ENCODE data around the gene ARHGAP33. TPM values are rescaled to one million over a fixed set of nuclear protein-coding genes. Genes with fewer than 3 reads are reported as not detected.

The ARHGAP33 gene
- total and polyA plus RNA-seq, 5 donors from 2014 or later, result 0.40 to 46.7 TPM; not detected in 3

DNA sequence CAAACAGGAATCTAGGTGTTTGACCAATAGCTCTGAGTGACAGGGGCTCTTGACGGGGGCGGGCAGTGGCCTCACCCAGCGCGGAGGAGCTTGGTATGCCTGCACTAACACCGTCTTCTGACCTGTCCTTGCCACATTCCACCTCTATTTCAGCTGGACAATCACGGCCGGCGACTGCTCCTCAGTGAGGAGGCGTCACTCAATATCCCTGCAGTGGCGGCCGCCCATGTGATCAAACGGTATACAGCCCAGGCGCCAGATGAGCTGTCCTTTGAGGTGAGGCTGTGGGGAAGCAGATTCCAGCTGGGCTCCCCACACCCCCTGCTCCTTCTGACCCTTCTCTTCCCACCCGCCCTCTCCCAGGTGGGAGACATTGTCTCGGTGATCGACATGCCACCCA, 4.7 kb downstream of the ARHGAP33 start:
- Histone ChIP-seq H3K27me3 (ENCODE audit: control insufficient read depth, insufficient read depth, low read length) (no peaks in the 10 kb centered on the region), H3K4me1 (ENCODE audit: control insufficient read depth, insufficient read depth, low read length, poor library complexity, severe bottlenecking) (peaks cover 9% of the 10 kb centered on the region), H3K9me3 (ENCODE audit: control insufficient read depth in 2 of 2, low read length in 2 of 2) (no peaks in the 10 kb centered on the region), H3K4me3 (ENCODE audit: low read depth, low read length) (no peak overlapping the region), H3K27ac (ENCODE audit: insufficient read depth, low read length, poor library complexity, severe bottlenecking) (no peak overlapping the region), H3K36me3 (ENCODE audit: control insufficient read depth, insufficient read depth, low read length) (peaks cover 3% of the 10 kb centered on the region)
- ATAC-seq (ENCODE audit: low read depth in 2 of 2), result no peak
- peaks cover 19% of the 10 kb centered on the region for H3K36me3 Mint-ChIP-seq
- no peaks in the 10 kb centered on the region for H3K27me3 Mint-ChIP-seq
- DNase-seq, result no peak
- no peaks in the 10 kb centered on the region for H3K9me3 Mint-ChIP-seq
- H3K4me1 Mint-ChIP-seq, result peaks cover 0 to 21% (median 7%) of the 10 kb centered on the region in 4 donors
- H3K27ac Mint-ChIP-seq, result no peak overlapping the region
- H3K4me3 Mint-ChIP-seq, result no peak overlapping the region

DNA sequence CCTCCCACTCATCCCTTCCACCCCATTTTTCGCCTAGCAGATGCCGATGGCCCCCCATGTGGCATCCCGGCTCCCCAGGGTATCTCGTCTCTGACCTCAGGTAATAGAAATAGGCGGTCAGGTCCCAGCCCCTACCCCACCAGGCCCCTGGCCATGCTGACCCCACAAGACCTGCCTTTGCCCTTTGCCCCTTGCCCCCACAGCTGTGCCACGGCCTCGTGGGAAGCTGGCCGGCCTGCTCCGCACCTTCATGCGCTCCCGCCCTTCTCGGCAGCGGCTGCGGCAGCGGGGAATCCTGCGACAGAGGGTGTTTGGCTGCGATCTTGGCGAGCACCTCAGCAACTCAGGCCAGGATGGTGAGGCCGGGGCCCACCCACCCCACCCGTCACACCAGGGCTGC, 5.4 kb downstream of the ARHGAP33 start:
- H3K27ac ChIP-seq (ENCODE audit: insufficient read depth, low read length, poor library complexity, severe bottlenecking), result no peak overlapping the region
- peaks cover 8% of the 10 kb centered on the region for H3K4me1 ChIP-seq (ENCODE audit: control insufficient read depth, insufficient read depth, low read length, poor library complexity, severe bottlenecking)
- Mint-ChIP-seq H3K27me3 (no peaks in the 10 kb centered on the region), H3K4me1 (peaks cover 0 to 20% (median 7%) of the 10 kb centered on the region in 4 donors), H3K4me3 (no peak overlapping the region), H3K9me3 (no peaks in the 10 kb centered on the region), H3K36me3 (peaks cover 19% of the 10 kb centered on the region), H3K27ac (no peak overlapping the region)
- no peak overlapping the region for H3K4me3 ChIP-seq (ENCODE audit: low read depth, low read length)
- ATAC-seq (ENCODE audit: low read depth in 2 of 2) (no peak), DNase-seq (no peak)
- H3K9me3 ChIP-seq (ENCODE audit: control insufficient read depth in 2 of 2, low read length in 2 of 2), result no peaks in the 10 kb centered on the region
- H3K27me3 ChIP-seq (ENCODE audit: control insufficient read depth, insufficient read depth, low read length), result no peaks in the 10 kb centered on the region
- peaks cover 3% of the 10 kb centered on the region for H3K36me3 ChIP-seq (ENCODE audit: control insufficient read depth, insufficient read depth, low read length)

DNA sequence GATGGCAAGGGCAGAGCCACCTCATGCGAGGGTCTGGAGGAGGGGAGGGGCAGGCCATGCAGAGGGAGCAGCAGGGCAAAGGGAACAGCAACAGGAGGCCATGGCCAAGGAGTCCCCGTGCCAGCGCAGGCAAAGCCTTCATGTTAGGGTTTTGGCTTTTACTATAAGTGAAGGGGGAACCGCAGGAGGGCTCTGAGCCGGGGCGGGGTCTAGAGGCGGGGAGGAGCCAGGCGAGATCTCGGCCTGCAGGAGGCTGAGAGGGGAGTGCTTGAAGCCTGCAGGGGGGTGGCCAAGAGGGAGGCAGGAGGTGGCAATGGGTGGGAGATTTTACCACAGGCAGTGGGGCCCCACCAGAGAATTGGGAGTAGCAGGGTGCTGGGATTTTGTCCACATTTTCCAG, 6.3 kb downstream of the ARHGAP33 start:
- no peak overlapping the region for H3K4me3 Mint-ChIP-seq
- H3K27ac ChIP-seq (ENCODE audit: insufficient read depth, low read length, poor library complexity, severe bottlenecking), result no peak overlapping the region
- H3K4me1 Mint-ChIP-seq, result peaks cover 0 to 12% (median 4%) of the 10 kb centered on the region in 4 donors
- no peak overlapping the region for H3K27ac Mint-ChIP-seq
- no peak overlapping the region for H3K4me3 ChIP-seq (ENCODE audit: low read depth, low read length)
- H3K27me3 ChIP-seq (ENCODE audit: control insufficient read depth, insufficient read depth, low read length), result no peaks in the 10 kb centered on the region
- no peaks in the 10 kb centered on the region for H3K9me3 ChIP-seq (ENCODE audit: control insufficient read depth in 2 of 2, low read length in 2 of 2)
- ATAC-seq (ENCODE audit: low read depth in 2 of 2) (no peak), DNase-seq (no peak)
- H3K9me3 Mint-ChIP-seq, result no peaks in the 10 kb centered on the region
- peaks cover 19% of the 10 kb centered on the region for H3K36me3 Mint-ChIP-seq
- peaks cover 3% of the 10 kb centered on the region for H3K36me3 ChIP-seq (ENCODE audit: control insufficient read depth, insufficient read depth, low read length)
- no peaks in the 10 kb centered on the region for H3K4me1 ChIP-seq (ENCODE audit: control insufficient read depth, insufficient read depth, low read length, poor library complexity, severe bottlenecking)
- H3K27me3 Mint-ChIP-seq, result no peaks in the 10 kb centered on the region

DNA sequence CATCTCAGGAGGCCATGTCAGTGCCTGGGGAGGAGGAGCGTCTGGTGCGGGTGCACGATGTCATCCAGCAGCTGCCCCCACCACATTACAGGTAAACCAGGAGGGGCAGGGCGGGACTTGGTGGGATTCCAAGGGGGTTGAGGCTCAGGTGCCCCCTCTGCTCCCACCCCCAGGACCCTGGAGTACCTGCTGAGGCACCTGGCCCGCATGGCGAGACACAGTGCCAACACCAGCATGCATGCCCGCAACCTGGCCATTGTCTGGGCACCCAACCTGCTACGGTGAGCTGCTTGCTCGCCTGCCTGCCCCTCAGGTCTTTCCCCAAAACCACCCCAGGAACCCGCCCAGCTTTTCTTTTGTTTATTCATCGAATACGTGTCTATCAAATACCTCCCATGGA, 7.2 kb downstream of the ARHGAP33 start:
- no peaks in the 10 kb centered on the region for H3K27me3 ChIP-seq (ENCODE audit: control insufficient read depth, insufficient read depth, low read length)
- no peaks in the 10 kb centered on the region for H3K9me3 ChIP-seq (ENCODE audit: control insufficient read depth in 2 of 2, low read length in 2 of 2)
- no peaks in the 10 kb centered on the region for H3K27me3 Mint-ChIP-seq
- no peak overlapping the region for H3K4me3 ChIP-seq (ENCODE audit: low read depth, low read length)
- H3K4me1 ChIP-seq (ENCODE audit: control insufficient read depth, insufficient read depth, low read length, poor library complexity, severe bottlenecking), result no peaks in the 10 kb centered on the region
- H3K9me3 Mint-ChIP-seq, result no peaks in the 10 kb centered on the region
- peaks cover 3% of the 10 kb centered on the region for H3K36me3 ChIP-seq (ENCODE audit: control insufficient read depth, insufficient read depth, low read length)
- DNase-seq (no peak), ATAC-seq (ENCODE audit: low read depth in 2 of 2) (no peak)
- H3K4me1 Mint-ChIP-seq, result peaks cover 0 to 6% (median 0%) of the 10 kb centered on the region in 4 donors
- H3K4me3 Mint-ChIP-seq, result no peak overlapping the region
- H3K27ac ChIP-seq (ENCODE audit: insufficient read depth, low read length, poor library complexity, severe bottlenecking), result no peak overlapping the region
- peaks cover 19% of the 10 kb centered on the region for H3K36me3 Mint-ChIP-seq
- peak overlapping the region in 1 of 3 donors; percentile 31 for H3K27ac Mint-ChIP-seq

DNA sequence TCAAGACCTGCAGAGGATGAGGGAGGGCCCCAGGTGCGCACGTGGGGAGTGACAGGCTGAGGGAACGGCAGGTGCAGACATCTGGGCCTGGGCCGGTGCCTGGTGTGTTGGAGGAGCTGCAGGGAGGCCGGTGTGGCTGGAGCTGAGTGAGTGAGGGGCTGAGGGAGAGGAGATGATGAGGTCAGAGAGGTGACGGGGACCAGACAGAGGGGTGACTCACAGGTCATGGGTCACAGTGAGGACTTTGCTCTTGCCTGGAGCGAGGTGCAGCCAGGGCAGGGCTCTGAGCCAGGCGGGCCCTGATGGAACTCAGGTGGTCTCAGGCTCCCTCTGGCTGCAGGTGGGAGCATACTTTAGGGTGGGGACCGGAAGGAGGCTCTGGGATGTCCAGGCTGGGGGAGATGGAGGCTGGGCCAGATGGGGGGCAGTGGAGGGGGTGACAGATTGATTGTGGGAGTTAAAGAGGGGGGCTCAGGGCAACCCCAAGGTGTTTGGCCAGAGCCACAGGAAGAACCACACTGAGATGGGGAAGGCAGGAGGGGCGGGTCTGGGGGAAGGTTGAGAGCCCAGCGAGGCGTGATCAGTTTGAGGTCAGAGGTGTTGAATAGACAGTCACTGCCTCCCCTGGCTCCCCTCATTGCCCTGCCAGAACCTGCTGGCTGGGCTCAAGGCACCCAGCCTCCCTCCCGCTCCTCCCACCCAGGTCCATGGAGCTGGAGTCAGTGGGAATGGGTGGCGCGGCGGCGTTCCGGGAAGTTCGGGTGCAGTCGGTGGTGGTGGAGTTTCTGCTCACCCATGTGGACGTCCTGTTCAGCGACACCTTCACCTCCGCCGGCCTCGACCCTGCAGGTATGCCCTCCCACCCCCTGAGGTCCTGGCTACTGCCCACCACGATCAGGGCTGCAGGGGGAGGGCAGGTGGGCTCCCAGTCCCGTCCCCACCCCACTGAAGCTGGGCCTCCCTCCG, 8.4 kb downstream of the ARHGAP33 start:
- H3K4me3 ChIP-seq (ENCODE audit: low read depth, low read length), result no peak overlapping the region
- no peaks in the 10 kb centered on the region for H3K4me1 ChIP-seq (ENCODE audit: control insufficient read depth, insufficient read depth, low read length, poor library complexity, severe bottlenecking)
- no peaks in the 10 kb centered on the region for H3K27me3 ChIP-seq (ENCODE audit: control insufficient read depth, insufficient read depth, low read length)
- peaks cover 3% of the 10 kb centered on the region for H3K36me3 ChIP-seq (ENCODE audit: control insufficient read depth, insufficient read depth, low read length)
- no peak for ATAC-seq (ENCODE audit: low read depth in 2 of 2)
- Mint-ChIP-seq H3K9me3 (no peaks in the 10 kb centered on the region), H3K27ac (no peak overlapping the region), H3K4me1 (peaks cover 0 to 3% (median 0%) of the 10 kb centered on the region in 4 donors), H3K27me3 (no peaks in the 10 kb centered on the region), H3K4me3 (no peak overlapping the region), H3K36me3 (peaks cover 19% of the 10 kb centered on the region)
- H3K27ac ChIP-seq (ENCODE audit: insufficient read depth, low read length, poor library complexity, severe bottlenecking), result no peak overlapping the region
- H3K9me3 ChIP-seq (ENCODE audit: control insufficient read depth in 2 of 2, low read length in 2 of 2), result no peaks in the 10 kb centered on the region
- no peak for DNase-seq

DNA sequence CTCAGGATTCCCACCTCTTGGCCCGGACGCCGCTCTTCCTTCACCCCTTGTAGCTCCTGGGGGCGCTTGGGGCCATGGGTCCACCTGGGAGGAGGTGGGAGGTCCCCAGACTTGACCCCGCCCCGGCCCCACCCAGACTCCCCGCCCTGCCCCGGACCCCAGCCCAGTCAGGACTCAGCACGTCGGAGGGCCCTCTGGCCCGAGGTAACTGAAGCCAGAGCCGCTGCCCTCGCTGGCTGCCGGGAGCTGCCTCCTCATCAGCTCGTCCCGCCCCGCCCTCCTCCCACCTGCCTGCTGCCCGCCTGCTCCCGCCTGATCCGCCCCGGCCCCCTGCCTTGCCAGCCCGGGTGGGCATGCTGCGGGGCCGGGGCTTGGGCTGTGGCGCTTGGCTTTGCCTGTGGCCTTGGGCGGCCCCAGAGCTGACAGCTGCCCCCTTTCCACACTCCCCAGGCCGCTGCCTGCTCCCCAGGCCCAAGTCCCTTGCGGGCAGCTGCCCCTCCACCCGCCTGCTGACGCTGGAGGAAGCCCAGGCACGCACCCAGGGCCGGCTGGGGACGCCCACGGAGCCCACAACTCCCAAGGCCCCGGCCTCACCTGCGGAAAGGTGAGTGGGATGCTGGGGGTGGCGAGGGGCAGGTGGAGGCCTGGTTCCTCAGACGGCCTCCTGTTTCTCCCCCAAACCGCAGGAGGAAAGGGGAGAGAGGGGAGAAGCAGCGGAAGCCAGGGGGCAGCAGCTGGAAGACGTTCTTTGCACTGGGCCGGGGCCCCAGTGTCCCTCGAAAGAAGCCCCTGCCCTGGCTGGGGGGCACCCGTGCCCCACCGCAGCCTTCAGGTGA, 9.4 kb downstream of the ARHGAP33 start:
- no peaks in the 10 kb centered on the region for H3K4me1 ChIP-seq (ENCODE audit: control insufficient read depth, insufficient read depth, low read length, poor library complexity, severe bottlenecking)
- no peak for ATAC-seq (ENCODE audit: low read depth in 2 of 2)
- no peak overlapping the region for H3K27ac ChIP-seq (ENCODE audit: insufficient read depth, low read length, poor library complexity, severe bottlenecking)
- Mint-ChIP-seq H3K27ac (no peak overlapping the region), H3K4me1 (peaks cover 0 to 3% (median 0%) of the 10 kb centered on the region in 4 donors), H3K9me3 (no peaks in the 10 kb centered on the region), H3K4me3 (no peak overlapping the region), H3K27me3 (no peaks in the 10 kb centered on the region), H3K36me3 (peaks cover 14% of the 10 kb centered on the region)
- DNase-seq, result no peak
- H3K9me3 ChIP-seq (ENCODE audit: control insufficient read depth in 2 of 2, low read length in 2 of 2), result no peaks in the 10 kb centered on the region
- H3K27me3 ChIP-seq (ENCODE audit: control insufficient read depth, insufficient read depth, low read length), result no peaks in the 10 kb centered on the region
- H3K36me3 ChIP-seq (ENCODE audit: control insufficient read depth, insufficient read depth, low read length), result peaks cover 3% of the 10 kb centered on the region
- H3K4me3 ChIP-seq (ENCODE audit: low read depth, low read length), result no peak overlapping the region

DNA sequence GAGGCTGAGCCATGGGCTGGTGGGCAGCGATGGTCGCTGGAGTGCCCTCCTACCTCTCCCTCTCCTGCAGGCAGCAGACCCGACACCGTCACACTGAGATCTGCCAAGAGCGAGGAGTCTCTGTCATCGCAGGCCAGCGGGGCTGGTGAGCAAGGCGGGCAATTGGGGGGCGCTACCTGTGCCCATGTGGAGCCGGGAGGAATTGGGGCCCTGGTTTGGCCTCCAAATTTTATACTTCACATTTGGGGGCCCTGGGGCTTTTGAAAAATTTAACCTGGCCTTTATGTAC, 9.9 kb downstream of the ARHGAP33 start:
- Mint-ChIP-seq H3K27me3 (no peaks in the 10 kb centered on the region), H3K9me3 (no peaks in the 10 kb centered on the region), H3K36me3 (peaks cover 14% of the 10 kb centered on the region), H3K4me3 (no peak overlapping the region), H3K4me1 (peaks cover 0 to 3% (median 0%) of the 10 kb centered on the region in 4 donors), H3K27ac (no peak overlapping the region)
- DNase-seq (no peak), ATAC-seq (ENCODE audit: low read depth in 2 of 2) (no peak)
- H3K4me1 ChIP-seq (ENCODE audit: control insufficient read depth, insufficient read depth, low read length, poor library complexity, severe bottlenecking), result no peaks in the 10 kb centered on the region
- no peaks in the 10 kb centered on the region for H3K9me3 ChIP-seq (ENCODE audit: control insufficient read depth in 2 of 2, low read length in 2 of 2)
- no peak overlapping the region for H3K4me3 ChIP-seq (ENCODE audit: low read depth, low read length)
- H3K36me3 ChIP-seq (ENCODE audit: control insufficient read depth, insufficient read depth, low read length), result peaks cover 3% of the 10 kb centered on the region
- no peak overlapping the region for H3K27ac ChIP-seq (ENCODE audit: insufficient read depth, low read length, poor library complexity, severe bottlenecking)
- H3K27me3 ChIP-seq (ENCODE audit: control insufficient read depth, insufficient read depth, low read length), result no peaks in the 10 kb centered on the region

All from CD4-positive, CD25-positive, alpha-beta regulatory T cell (primary cell).